ENCODE data around the gene TSPAN10. TPM values are rescaled to one million over a fixed set of nuclear protein-coding genes. Genes with fewer than 3 reads are reported as not detected.

TSPAN10 gene
- total and polyA plus RNA-seq, 9 of the 15 experiments (the other 6 are each of a cell fraction or from before 2014, with no cell fraction given): 0.05 to 0.31 (median 0.13) TPM; not detected in 1

- no peak for TF ChIP-seq ZNF395 (CRISPR knock-in tag; IDR thresholded peaks at IDR 0.05)
Observed at GRCh38 chr17:81697261-81698044, 60.5 kb downstream of the TSPAN10 start (continued).

Small RNA genes lying within 50 kb of the gene (microRNA-seq; reads per million reads assigned to microRNA genes)
- 0.27 reads per million for gene MIR6786 (ENCODE audit: borderline microRNAs expressed)

Small RNA genes lying within 50 kb of the gene (small RNA-seq; reads per million reads assigned to genes)
- not detected for gene MIR6786

Other genes starting within 250 kb of the TSPAN10 start
Only the 7 nearest of the 17 such genes appear.
- gene NPLOC4, start 84 bp upstream of the TSPAN10 start, total RNA-seq (2014; rRNA removed): 65.1 and 82.2 TPM in 2 replicates
- gene NPLOC4, start 84 bp upstream of the TSPAN10 start, total RNA-seq (2014; rRNA removed; fragmentation: Illumina TruSeq; extraction: Trizol): 47.4 and 53.0 TPM in 2 replicates
- 55.6 and 57.9 TPM in 2 replicates for gene NPLOC4, start 84 bp upstream of the TSPAN10 start, total RNA-seq (2015; rRNA removed; fragmentation: Illumina TruSeq; extraction: Trizol)
- gene NPLOC4, start 84 bp upstream of the TSPAN10 start, total RNA-seq (2021): 116 and 124 TPM in 2 replicates
- gene NPLOC4, start 84 bp upstream of the TSPAN10 start, polyA plus RNA-seq (2011; rRNA removed): 84.1 and 93.9 TPM in 2 replicates
- gene NPLOC4, start 84 bp upstream of the TSPAN10 start, polyA plus RNA-seq (2014; fragmentation: Illumina TruSeq; extraction: Trizol): 69.0 and 74.7 TPM in 2 replicates
- 1 to 10 TPM; 1.5 to 2.5 TPM for gene NPLOC4, start 84 bp upstream of the TSPAN10 start, polyA plus RNA-seq (2014; fragmentation: Nextera tagmentation; extraction: Ambion mirVana)
- 64.5 and 78.1 TPM in 2 replicates for gene NPLOC4, start 84 bp upstream of the TSPAN10 start, polyA plus RNA-seq (2014; rRNA removed)
- 0.59 TPM in 1 of 2 replicates, not detected in the other for gene PDE6G, start 19.3 kb downstream of the TSPAN10 start, total RNA-seq (2014; rRNA removed)
- not detected in 2 replicates for gene PDE6G, start 19.3 kb downstream of the TSPAN10 start, total RNA-seq (2014; rRNA removed; fragmentation: Illumina TruSeq; extraction: Trizol)
- gene PDE6G, start 19.3 kb downstream of the TSPAN10 start, total RNA-seq (2015; rRNA removed; fragmentation: Illumina TruSeq; extraction: Trizol): not detected in 2 replicates
- gene PDE6G, start 19.3 kb downstream of the TSPAN10 start, total RNA-seq (2021): not detected in 2 replicates
- gene PDE6G, start 19.3 kb downstream of the TSPAN10 start, polyA plus RNA-seq (2011; rRNA removed): 0.14 and 0.19 TPM in 2 replicates
- 0.18 TPM in 1 of 2 replicates, not detected in the other for gene PDE6G, start 19.3 kb downstream of the TSPAN10 start, polyA plus RNA-seq (2014; fragmentation: Illumina TruSeq; extraction: Trizol)
- gene PDE6G, start 19.3 kb downstream of the TSPAN10 start, polyA plus RNA-seq (2014; fragmentation: Nextera tagmentation; extraction: Ambion mirVana): not detected
- not detected in 2 replicates for gene PDE6G, start 19.3 kb downstream of the TSPAN10 start, polyA plus RNA-seq (2014; rRNA removed)
- gene OXLD1, start 29.4 kb downstream of the TSPAN10 start, total RNA-seq (2014; rRNA removed): 115 and 139 TPM in 2 replicates
- gene OXLD1, start 29.4 kb downstream of the TSPAN10 start, total RNA-seq (2014; rRNA removed; fragmentation: Illumina TruSeq; extraction: Trizol): 8.5 and 10.3 TPM in 2 replicates
- 29.3 and 30.7 TPM in 2 replicates for gene OXLD1, start 29.4 kb downstream of the TSPAN10 start, total RNA-seq (2015; rRNA removed; fragmentation: Illumina TruSeq; extraction: Trizol)
- 78.8 and 81.0 TPM in 2 replicates for gene OXLD1, start 29.4 kb downstream of the TSPAN10 start, total RNA-seq (2021)
- 36.1 and 45.3 TPM in 2 replicates for gene OXLD1, start 29.4 kb downstream of the TSPAN10 start, polyA plus RNA-seq (2011; rRNA removed)
- gene OXLD1, start 29.4 kb downstream of the TSPAN10 start, polyA plus RNA-seq (2014; fragmentation: Illumina TruSeq; extraction: Trizol): 12.7 and 29.1 TPM in 2 replicates
- gene OXLD1, start 29.4 kb downstream of the TSPAN10 start, polyA plus RNA-seq (2014; fragmentation: Nextera tagmentation; extraction: Ambion mirVana): 1 to 10 TPM; 4.4 to 7.9 TPM
- gene OXLD1, start 29.4 kb downstream of the TSPAN10 start, polyA plus RNA-seq (2014; rRNA removed): 114 and 117 TPM in 2 replicates
- gene CCDC137, start 29.5 kb downstream of the TSPAN10 start, total RNA-seq (2014; rRNA removed): 56.0 and 64.2 TPM in 2 replicates
- gene CCDC137, start 29.5 kb downstream of the TSPAN10 start, total RNA-seq (2014; rRNA removed; fragmentation: Illumina TruSeq; extraction: Trizol): 20.0 and 21.4 TPM in 2 replicates
- gene CCDC137, start 29.5 kb downstream of the TSPAN10 start, total RNA-seq (2015; rRNA removed; fragmentation: Illumina TruSeq; extraction: Trizol): 47.1 and 48.5 TPM in 2 replicates
- 48.9 and 49.2 TPM in 2 replicates for gene CCDC137, start 29.5 kb downstream of the TSPAN10 start, total RNA-seq (2021)
- 18.9 and 24.8 TPM in 2 replicates for gene CCDC137, start 29.5 kb downstream of the TSPAN10 start, polyA plus RNA-seq (2011; rRNA removed)
- gene CCDC137, start 29.5 kb downstream of the TSPAN10 start, polyA plus RNA-seq (2014; fragmentation: Illumina TruSeq; extraction: Trizol): 38.3 and 41.1 TPM in 2 replicates
- 1 to 10 TPM; 2.3 to 4.1 TPM for gene CCDC137, start 29.5 kb downstream of the TSPAN10 start, polyA plus RNA-seq (2014; fragmentation: Nextera tagmentation; extraction: Ambion mirVana)
- 63.7 and 68.1 TPM in 2 replicates for gene CCDC137, start 29.5 kb downstream of the TSPAN10 start, polyA plus RNA-seq (2014; rRNA removed)
- gene ARL16, start 46.6 kb downstream of the TSPAN10 start, total RNA-seq (2014; rRNA removed): 25.2 and 46.0 TPM in 2 replicates
- gene ARL16, start 46.6 kb downstream of the TSPAN10 start, total RNA-seq (2014; rRNA removed; fragmentation: Illumina TruSeq; extraction: Trizol): 18.8 and 21.6 TPM in 2 replicates
- gene ARL16, start 46.6 kb downstream of the TSPAN10 start, total RNA-seq (2015; rRNA removed; fragmentation: Illumina TruSeq; extraction: Trizol): 19.7 and 21.3 TPM in 2 replicates
- gene ARL16, start 46.6 kb downstream of the TSPAN10 start, total RNA-seq (2021): 18.3 and 22.6 TPM in 2 replicates
- gene ARL16, start 46.6 kb downstream of the TSPAN10 start, polyA plus RNA-seq (2011; rRNA removed): 29.8 and 30.6 TPM in 2 replicates
- 25.6 and 32.4 TPM in 2 replicates for gene ARL16, start 46.6 kb downstream of the TSPAN10 start, polyA plus RNA-seq (2014; fragmentation: Illumina TruSeq; extraction: Trizol)
- gene ARL16, start 46.6 kb downstream of the TSPAN10 start, polyA plus RNA-seq (2014; fragmentation: Nextera tagmentation; extraction: Ambion mirVana): 10 to 100 TPM in 1 of 2 experiments, 1 to 10 TPM in 1; 5.4 to 10.4 TPM
- 32.4 and 34.7 TPM in 2 replicates for gene ARL16, start 46.6 kb downstream of the TSPAN10 start, polyA plus RNA-seq (2014; rRNA removed)
- gene HGS, start 46.8 kb downstream of the TSPAN10 start, total RNA-seq (2014; rRNA removed): 96.7 and 99.7 TPM in 2 replicates
- gene HGS, start 46.8 kb downstream of the TSPAN10 start, total RNA-seq (2014; rRNA removed; fragmentation: Illumina TruSeq; extraction: Trizol): 55.5 and 77.1 TPM in 2 replicates
- 61.4 and 66.3 TPM in 2 replicates for gene HGS, start 46.8 kb downstream of the TSPAN10 start, total RNA-seq (2015; rRNA removed; fragmentation: Illumina TruSeq; extraction: Trizol)
- 132 and 161 TPM in 2 replicates for gene HGS, start 46.8 kb downstream of the TSPAN10 start, total RNA-seq (2021)
- gene HGS, start 46.8 kb downstream of the TSPAN10 start, polyA plus RNA-seq (2011; rRNA removed): 60.7 and 127 TPM in 2 replicates
- 126 and 128 TPM in 2 replicates for gene HGS, start 46.8 kb downstream of the TSPAN10 start, polyA plus RNA-seq (2014; fragmentation: Illumina TruSeq; extraction: Trizol)
- gene HGS, start 46.8 kb downstream of the TSPAN10 start, polyA plus RNA-seq (2014; fragmentation: Nextera tagmentation; extraction: Ambion mirVana): 1 to 10 TPM; 3.9 to 9.4 TPM
- 141 and 176 TPM in 2 replicates for gene HGS, start 46.8 kb downstream of the TSPAN10 start, polyA plus RNA-seq (2014; rRNA removed)
- gene MRPL12, start 66.2 kb downstream of the TSPAN10 start, total RNA-seq (2014; rRNA removed): 182 and 276 TPM in 2 replicates
- 31.8 and 40.0 TPM in 2 replicates for gene MRPL12, start 66.2 kb downstream of the TSPAN10 start, total RNA-seq (2014; rRNA removed; fragmentation: Illumina TruSeq; extraction: Trizol)
- gene MRPL12, start 66.2 kb downstream of the TSPAN10 start, total RNA-seq (2015; rRNA removed; fragmentation: Illumina TruSeq; extraction: Trizol): 57.9 and 60.8 TPM in 2 replicates
- gene MRPL12, start 66.2 kb downstream of the TSPAN10 start, total RNA-seq (2021): 231 and 251 TPM in 2 replicates
- gene MRPL12, start 66.2 kb downstream of the TSPAN10 start, polyA plus RNA-seq (2011; rRNA removed): 101 and 110 TPM in 2 replicates
- gene MRPL12, start 66.2 kb downstream of the TSPAN10 start, polyA plus RNA-seq (2014; fragmentation: Illumina TruSeq; extraction: Trizol): 100 and 128 TPM in 2 replicates
- 1 to 10 TPM in 1 of 2 experiments, under 1 TPM in 1; 0.94 to 2.7 TPM for gene MRPL12, start 66.2 kb downstream of the TSPAN10 start, polyA plus RNA-seq (2014; fragmentation: Nextera tagmentation; extraction: Ambion mirVana)
- 338 and 351 TPM in 2 replicates for gene MRPL12, start 66.2 kb downstream of the TSPAN10 start, polyA plus RNA-seq (2014; rRNA removed)